Frontal cortex (tissue), 4 donors: ENCODE results near the gene CEP55. TPM values are rescaled to one million over a fixed set of nuclear protein-coding genes. Genes with fewer than 3 reads are reported as not detected.

Experiments used
- DNase-seq, 2 donors: peaks; one replicate each; pipeline ENCODE4 v3.0.0; 2012; ENCODE audit warnings: low spot score in 2 of 2
- FAIRE-seq: peaks from 2 replicates; lab custom pipeline; 2012; peaks lifted over from hg19 to GRCh38; lab: Jason Lieb, UNC
- small RNA-seq: library from RNA; depleted of rRNA; stranded (forward); fragments of <200 nt; gene quantifications from one replicate; pipeline ENCODE3, GENCODE V24; 2014
- total RNA-seq: library from RNA; depleted of rRNA; stranded (reverse); fragments of >200 nt; gene quantifications from one replicate; pipeline ENCODE4 v1.2.3, GENCODE V29; 2014
- donor health status: control.
- donor health status: control.
- donor health status: control.

The CEP55 gene
- total RNA-seq, 1 donor from 2014 or later = 2.4 TPM

DNA sequence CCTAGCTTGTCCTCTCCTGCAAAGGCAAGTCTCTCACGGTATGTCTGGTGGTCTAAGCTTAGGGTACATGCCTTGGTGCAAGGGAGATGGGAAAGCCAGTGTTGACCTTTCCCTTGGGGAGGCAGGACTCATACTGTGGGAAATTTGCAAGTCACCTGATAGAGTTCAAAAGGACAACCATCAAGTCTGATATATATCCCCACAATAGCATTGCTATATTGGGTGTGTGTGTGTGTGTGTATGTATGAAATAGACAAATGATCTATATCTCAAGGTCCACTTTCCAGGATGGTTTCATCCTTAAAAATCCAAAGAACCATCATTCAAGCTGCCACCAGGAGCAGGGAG is 57.9 kb downstream of the CEP55 start:
- FAIRE-seq (no peak), DNase-seq (no peak)

DNA sequence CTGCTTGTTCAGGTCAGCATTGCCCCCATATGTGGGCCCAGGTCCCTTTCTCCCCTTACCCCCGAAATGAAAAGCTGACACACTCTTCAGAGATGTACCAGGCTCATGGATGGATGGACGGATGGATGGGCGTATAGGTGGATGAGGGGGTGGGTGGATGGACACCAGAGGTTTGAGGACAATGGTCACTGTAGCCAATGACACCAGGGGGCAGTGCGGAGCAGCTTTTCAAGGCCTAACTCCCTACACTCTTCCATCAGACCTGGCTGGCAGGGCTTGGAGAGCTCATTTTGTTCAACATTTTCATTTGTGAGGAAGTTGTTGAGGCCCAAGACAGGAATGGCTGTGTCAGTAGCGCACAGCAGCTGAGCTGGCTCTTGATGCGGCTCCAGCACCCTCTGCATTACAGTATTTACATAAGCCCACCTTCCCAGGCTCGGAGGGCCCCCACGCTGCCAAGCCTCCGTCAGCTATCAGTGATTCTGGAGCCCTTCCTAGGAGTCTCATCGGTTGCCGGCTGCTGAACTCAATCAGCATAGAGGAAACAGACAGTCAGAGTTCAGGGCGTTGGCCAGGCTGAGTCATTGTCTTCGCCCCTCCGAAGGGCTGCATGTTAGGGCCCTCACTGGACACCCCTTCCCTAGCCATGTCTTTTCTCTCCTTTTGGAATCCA is 58.5 kb downstream of the CEP55 start:
- FAIRE-seq = no peak
- peak in 1 of 2 donors; percentile 49 for DNase-seq

DNA sequence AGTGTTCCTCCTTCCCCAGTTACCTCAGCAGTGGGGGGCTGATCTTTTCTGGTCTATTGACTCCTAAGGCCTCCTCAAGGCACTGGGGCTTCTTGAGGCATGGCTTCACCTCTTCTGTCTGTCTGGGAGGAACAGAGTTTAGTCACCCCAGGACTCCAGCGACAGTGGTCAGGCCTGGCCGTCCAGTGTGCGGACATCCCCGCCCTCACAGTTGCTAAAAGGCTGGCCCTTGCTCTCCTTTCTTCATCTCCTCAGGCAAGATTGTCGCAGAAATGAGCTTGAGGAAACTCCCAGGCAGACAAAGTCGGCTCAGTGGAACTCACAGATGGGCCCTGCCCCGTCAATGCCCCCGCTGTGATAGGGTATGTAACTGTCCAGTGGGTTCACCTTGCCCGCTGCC is 63.1 kb downstream of the CEP55 start:
- DNase-seq = no peak
- FAIRE-seq = no peak

DNA sequence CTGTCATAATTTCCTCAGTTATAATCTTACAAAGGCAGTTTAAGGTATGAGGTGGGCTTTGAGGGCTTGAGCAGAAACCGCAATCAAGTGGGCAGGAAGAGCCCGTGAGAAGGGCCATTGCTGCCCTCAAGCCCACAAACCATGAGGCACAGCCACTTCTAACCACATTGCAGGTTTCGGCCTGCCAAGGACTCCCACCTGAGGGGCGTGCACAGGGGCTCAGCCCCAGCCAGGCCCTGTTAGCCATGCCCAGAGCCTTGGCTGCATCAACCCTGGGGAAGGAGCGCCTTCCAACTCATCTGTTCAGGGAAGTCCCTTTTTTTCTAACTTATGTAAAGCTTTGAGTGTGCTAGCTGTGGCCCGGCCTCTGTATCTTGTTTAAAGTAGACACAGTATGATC is 64.1 kb downstream of the CEP55 start:
- DNase-seq (no peak), FAIRE-seq (no peak)

DNA sequence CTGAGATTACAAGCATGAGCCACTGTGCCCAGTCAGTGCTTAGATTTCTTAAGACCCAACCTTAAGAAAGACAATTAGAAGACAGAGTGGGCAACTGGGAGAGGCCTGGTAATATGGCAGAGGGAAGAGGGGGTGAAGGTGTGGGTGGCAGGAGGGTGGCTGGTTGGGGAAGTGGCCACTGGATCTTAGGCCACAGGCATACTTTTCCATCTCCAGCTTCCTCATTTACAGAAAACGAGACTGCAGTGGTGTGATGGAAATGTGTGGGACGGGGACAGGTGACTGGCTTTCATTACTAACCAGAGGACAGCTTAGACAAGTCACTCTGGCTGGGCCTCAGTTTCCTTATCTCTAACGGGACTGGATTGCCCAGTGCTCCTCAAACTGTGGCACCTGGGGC is 69.0 kb downstream of the CEP55 start:
- FAIRE-seq = no peak
- no peak for DNase-seq

DNA sequence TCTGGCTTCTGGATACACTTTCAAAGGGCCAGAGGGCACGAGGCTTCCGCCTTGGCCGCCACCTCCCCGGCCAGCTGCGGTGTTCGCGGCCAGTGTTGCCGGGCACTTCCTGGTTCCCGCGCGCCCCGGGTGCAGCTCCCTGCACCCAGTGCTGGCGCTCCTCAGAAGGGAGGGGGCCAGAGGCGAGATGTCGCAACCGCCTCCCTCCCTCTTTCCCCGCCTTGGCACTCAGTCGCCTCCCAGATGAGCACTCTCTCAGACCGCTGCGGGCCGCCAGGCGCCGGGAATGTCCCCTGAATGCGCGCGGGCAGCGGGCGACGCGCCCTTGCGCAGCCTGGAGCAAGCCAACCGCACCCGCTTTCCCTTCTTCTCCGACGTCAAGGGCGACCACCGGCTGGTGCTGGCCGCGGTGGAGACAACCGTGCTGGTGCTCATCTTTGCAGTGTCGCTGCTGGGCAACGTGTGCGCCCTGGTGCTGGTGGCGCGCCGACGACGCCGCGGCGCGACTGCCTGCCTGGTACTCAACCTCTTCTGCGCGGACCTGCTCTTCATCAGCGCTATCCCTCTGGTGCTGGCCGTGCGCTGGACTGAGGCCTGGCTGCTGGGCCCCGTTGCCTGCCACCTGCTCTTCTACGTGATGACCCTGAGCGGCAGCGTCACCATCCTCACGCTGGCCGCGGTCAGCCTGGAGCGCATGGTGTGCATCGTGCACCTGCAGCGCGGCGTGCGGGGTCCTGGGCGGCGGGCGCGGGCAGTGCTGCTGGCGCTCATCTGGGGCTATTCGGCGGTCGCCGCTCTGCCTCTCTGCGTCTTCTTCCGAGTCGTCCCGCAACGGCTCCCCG is 70.2 kb downstream of the CEP55 start, which contains the start of gene FFAR4:
Gene FFAR4, plus strand, starts transcription at position 231 of the 842 bp plus-strand sequence. Its CDS starts 56 bp downstream, at position 287.
- FAIRE-seq (no peak), DNase-seq (peak; percentile 33 to 45)

DNA sequence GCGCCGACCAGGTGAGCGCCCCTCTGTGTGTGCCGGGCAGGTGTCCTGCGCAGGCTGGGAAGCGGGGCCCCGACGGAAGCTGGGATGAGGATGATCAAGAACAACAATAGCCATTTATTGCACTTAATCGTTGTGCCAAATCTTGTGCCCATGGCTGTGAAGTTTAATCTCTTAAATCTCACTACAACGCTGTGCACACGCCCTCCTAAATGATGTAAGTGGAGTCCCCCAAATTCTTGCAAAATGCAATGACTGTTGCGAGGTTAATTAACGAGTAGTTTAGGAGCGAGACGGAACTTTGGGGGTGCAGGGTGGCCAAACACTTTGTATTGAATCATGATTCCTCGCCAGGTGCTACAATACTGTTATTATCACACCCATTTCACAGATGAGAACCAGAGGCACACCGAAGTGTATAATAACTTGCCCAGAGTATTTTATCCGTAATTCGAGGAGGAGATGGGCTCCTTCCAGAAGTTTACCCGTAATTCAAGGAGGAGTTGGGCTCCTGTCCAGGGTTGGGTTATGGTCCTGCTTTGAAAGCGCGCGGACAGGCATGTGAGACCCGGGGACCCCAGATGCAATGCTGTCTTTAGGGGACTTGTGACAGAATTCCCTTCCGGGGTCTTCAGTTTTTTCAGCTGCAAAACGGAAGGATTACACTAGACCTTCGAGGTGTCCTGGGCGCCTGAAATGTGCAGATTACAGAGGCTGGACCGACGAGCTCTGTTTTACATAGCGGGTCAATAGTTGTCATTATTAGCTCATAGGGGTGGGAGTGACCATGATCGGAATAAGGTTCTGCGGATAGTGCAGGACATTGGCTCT is 71.1 kb downstream of the CEP55 start:
- FAIRE-seq (no peak), DNase-seq (no peak)

DNA sequence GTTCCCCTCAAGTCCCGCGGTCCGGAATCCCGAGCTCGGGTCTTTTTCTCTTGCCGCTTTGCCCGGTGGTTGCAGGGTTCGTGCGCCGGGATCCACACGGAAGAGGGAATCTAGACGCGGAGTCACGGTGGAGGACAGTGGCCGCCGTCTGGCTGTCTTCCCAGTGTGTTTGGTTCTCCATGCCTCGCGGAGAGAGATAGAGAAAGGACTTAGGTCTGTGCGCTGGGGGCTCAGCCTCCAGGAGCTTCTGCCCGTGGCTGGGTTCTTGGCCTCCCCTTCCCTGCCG is 71.6 kb downstream of the CEP55 start:
- DNase-seq (no peak), FAIRE-seq (no peak)

DNA sequence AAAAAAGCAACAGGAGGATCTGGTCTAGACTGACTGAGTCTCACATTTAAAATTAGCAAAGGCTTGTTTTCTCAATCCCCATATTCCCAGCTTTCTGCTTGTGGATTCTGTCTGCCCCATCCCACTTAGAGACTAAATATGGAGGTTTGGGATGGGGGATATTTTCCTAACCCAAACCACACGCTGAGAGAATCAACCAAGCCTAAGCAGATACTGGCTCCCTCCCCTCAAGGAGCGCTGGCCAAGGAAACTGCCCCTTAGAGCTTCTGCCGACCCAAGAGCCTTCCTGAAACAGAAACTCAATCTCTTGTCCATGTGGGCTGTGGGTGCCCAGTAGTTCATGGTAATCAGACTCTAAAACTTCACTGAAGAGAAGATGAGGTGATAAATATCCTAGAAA is 74.0 kb downstream of the CEP55 start:
- FAIRE-seq = no peak
- DNase-seq = no peak

DNA sequence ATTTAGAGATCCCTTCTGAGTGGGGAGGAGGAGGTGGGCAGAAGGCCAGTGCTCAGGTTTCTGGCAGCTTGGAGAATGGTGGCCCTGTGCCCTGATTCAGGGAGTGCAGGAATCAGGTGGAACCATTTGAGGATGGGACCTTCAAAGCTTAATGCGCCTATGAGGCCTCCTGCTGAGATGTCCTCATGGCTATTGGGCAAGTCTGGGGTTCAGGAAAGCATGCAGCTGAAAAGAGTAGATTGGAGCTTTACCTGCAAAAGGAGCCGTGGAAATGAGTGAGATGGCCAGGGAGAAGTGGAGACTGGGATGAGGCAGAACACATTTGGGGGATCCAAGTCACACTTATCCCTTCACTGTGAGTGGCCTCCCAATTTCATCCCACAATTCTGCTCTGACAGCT is 76.2 kb downstream of the CEP55 start:
- DNase-seq (no peak), FAIRE-seq (no peak)

DNA sequence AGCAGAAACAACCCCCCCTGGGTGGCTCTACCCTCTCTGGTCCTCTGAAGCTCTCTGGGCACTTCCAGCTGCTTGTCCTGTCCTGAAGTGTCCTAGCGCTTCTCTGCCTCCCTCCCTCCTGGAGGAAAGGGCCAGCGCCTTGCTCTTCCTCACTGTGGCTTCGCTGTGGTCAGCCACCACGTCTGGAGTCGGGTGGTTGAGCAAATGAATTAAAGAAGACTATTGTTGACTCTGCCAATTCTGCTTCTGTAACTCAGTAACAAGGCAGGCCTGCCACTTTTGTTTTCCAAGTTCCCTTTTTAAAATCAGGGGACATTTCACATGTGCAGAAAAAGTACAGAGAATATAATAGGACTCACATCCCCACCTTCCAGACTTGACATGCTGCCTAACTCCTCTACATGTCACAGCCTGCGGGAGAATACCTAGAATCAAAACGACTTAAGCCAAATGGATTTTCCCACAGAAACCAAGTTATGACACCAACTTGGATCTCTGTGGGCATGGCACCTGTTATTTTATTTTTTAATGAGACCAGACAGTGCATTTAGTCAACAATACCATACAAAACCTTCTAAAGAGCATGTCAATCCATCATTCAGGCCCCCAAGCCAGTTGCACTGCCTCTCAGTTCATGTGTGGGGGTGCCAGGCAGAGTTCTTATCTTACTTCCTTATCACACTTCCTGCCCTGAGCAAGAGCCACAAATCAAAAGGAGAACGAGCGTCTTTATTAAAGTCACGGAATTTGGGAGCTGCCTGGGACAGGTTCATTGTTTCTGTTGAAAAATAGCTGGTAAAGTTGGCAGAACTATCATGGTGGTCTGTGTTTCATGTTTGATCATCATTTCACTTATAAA is 76.9 kb downstream of the CEP55 start:
- no peak for FAIRE-seq

DNA sequence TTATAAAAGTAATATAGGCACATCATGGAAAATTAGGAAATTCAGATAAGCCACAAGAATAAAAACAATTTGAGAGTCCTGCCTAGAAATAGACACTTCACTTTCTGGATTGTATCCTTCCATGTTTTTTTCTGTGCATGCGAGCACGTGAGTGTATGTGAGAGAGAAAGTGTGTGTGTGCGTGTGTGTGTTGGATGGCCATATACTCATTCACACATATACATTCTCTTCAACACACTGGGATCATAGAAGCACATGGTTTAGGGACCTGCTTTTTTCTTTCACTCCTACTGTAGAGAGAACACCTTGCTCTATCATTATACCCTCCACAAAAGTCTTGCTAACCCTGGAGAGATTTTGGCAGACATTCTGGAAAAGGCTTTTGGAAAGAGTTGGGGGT is 77.5 kb downstream of the CEP55 start:
- FAIRE-seq (no peak), DNase-seq (no peak)

More for the DNA sequence above, 76.9 kb downstream of the CEP55 start:
- no peak for DNase-seq

DNA sequence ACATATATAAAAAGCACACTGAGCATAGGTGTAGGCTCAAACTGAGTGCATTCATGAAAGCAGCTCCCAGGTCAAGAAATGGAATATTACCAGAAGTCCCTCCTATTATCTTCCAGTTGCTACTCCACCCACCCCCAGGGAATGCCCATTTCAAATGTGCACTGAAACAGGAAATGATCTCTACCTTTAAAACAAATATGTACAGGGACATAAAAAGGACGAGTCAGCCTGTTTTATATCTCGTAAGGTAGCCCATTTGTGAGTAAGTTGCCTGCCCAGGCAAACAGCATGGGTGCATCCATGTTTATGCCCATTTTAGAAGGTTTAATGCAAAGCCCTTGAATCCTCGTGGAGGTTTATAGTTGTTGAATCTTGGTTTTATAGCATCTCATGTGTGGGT is 80.5 kb downstream of the CEP55 start:
- FAIRE-seq = no peak
- no peak for DNase-seq

DNA sequence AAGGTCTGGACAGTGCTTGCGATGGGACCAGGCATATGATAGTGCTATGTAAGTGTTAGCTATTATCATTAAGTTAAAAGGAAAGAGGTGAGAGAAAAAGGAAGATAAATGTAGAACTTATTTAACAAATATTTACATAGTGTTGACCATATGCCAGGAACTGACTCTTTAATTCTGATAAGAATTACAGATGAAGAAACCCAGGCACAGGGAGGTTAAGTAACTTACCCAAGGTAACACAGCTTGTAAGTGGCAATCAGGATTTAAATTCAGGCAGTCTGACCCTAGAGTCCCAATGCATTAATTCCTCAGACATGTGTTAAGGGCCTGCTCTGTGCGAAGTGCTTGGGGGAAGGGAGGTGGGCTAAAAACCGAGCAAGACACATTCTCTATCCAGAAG is 81.2 kb downstream of the CEP55 start:
- DNase-seq (no peak), FAIRE-seq (no peak)

Small RNA genes lying within 50 kb of the gene (small RNA-seq; reads per million reads assigned to genes)
- gene RNA5SP323 = not detected

Other genes with a start within 250 kb of the CEP55 start
- 2.9 TPM for gene MYOF, start 14.3 kb upstream of the CEP55 start, total RNA-seq
- gene FFAR4, start 70.1 kb downstream of the CEP55 start, total RNA-seq = not detected
- 9.0 TPM for gene RBP4, start 104.6 kb downstream of the CEP55 start, total RNA-seq
- not detected for gene PDE6C, start 115.9 kb downstream of the CEP55 start, total RNA-seq
- gene FRA10AC1, start 206.0 kb downstream of the CEP55 start, total RNA-seq = 18.8 TPM